Breast epithelium (tissue), 4 donors: ENCODE measurements around the gene PHPT1. TPM values are rescaled to one million over a fixed set of nuclear protein-coding genes. Genes with fewer than 3 reads are reported as not detected.
A peak's percentile ranks its signal among the peaks of the same experiment; 100 is the strongest.
"Not testable (repeated sequence)": the region's sequence is repeated elsewhere in the genome, so short reads cannot be mapped to it uniquely, and the experiment has no call there.

Experiments
- DNase-seq, 2 donors: peaks; one replicate each; pipeline ENCODE4 v3.0.0-alpha.2; 2019; ENCODE audit warnings: low spot score in 2 of 2
- H3K27ac ChIP-seq, 2 donors: fragments of 200-600 bp; sonication (generic) in 1 of 2; one replicate each; pipeline ENCODE4 v1.5.1; 2016 to 2019; ENCODE audit warnings: mild to moderate bottlenecking in 1 of 2
- H3K27me3 ChIP-seq, 2 donors: fragments of 200-600 bp; sonication (generic) in 1 of 2; one replicate each; pipeline versions ENCODE4 v1.5.1 to v1.6.0; 2017 to 2019; ENCODE audit warnings: control low read depth in 1 of 2, mild to moderate bottlenecking in 1 of 2
- H3K36me3 ChIP-seq: fragments of 200-600 bp; one replicate; pipeline ENCODE4 v1.5.1; 2019
- H3K4me1 ChIP-seq, 2 donors: fragments of 200-600 bp; sonication (generic); one replicate each; pipeline ENCODE4 v1.5.1; 2016 to 2019; ENCODE audit warnings: control low read depth in 1 of 2
- H3K4me3 ChIP-seq, 3 donors: fragments of 200-600 bp; sonication (generic); 1 replicate in 2 of 3; 2 replicates in 1 of 3; pipeline ENCODE4 v1.5.1; 2016 to 2019; ENCODE audit warnings: mild to moderate bottlenecking in 3 of 3, moderate library complexity in 2 of 3
- H3K9me3 ChIP-seq, 2 donors: fragments of 200-600 bp; sonication (generic) in 1 of 2; one replicate each; pipeline ENCODE4 v1.5.1; 2016 to 2019; ENCODE audit warnings: control low read depth in 1 of 2
- CTCF ChIP-seq, 3 donors: fragments of 450-650 bp; IDR thresholded peaks; one replicate each; pipeline ENCODE4 v1.5.1; 2016 to 2017; ENCODE audit warnings: antibody characterized with exemption in 3 of 3, mild to moderate bottlenecking in 3 of 3, moderate library complexity in 3 of 3
- POLR2A ChIP-seq: fragments of 450-650 bp; IDR thresholded peaks from one replicate; pipeline ENCODE4 v1.6.1; 2016; ENCODE audit warnings: antibody characterized with exemption, mild to moderate bottlenecking, moderate library complexity
- POLR2AphosphoS5 ChIP-seq, 3 donors: sonication (generic); formaldehyde crosslinking; IDR thresholded peaks; one replicate each; pipeline ENCODE4 v1.6.1; 2017; ENCODE audit warnings: antibody characterized with exemption in 3 of 3
- intact Hi-C: fragments of 100-400 bp; cut with DNase I; formaldehyde crosslinking; loops from one replicate; pipeline ENCODE4 v1.15.1; 2023; ENCODE audit warnings: low total_unique reads
- total RNA-seq, 3 donors: library from RNA; depleted of rRNA; stranded (reverse); fragments of >200 nt; gene quantifications; one replicate each; pipeline ENCODE4 v1.1.0, GENCODE V29; 2016

Gene PHPT1
- total RNA-seq = 10 to 100 TPM; 43.2 to 70.8 (median 52.5) TPM

- no peaks in the 10 kb centered on the region for H3K36me3 ChIP-seq
- peak within 1 kb of the TSS; percentile 70 to 91 (median 78) for H3K4me3 ChIP-seq
- H3K9me3 ChIP-seq = no peaks in the 10 kb centered on the region
- peaks cover 9 to 27% of the 10 kb centered on the region in 2 donors for H3K27me3 ChIP-seq
- peaks cover 9 to 22% of the 10 kb centered on the region in 2 donors for H3K4me1 ChIP-seq
- intact Hi-C loops = no loop called here
- TF ChIP-seq CTCF (IDR thresholded peaks at IDR 0.05) = no peak
- peak; percentile 87 for TF ChIP-seq POLR2A
- TF ChIP-seq POLR2AphosphoS5 (IDR thresholded peaks at IDR 0.05) = peak; percentile 91 to 98 (median 96)
- peak; percentile 99 for DNase-seq
- peak within 1 kb of the TSS; percentile 78 to 95 for H3K27ac ChIP-seq
These were observed at the start of gene PHPT1 for GRCh38 chr9:136849038-136849959. Gene PHPT1, plus strand, starts transcription at chr9:136849409. Its CDS starts 22 bp downstream, at chr9:136849431.

- intact Hi-C loops = no loop called here
- H3K27me3 ChIP-seq = peaks cover 0 to 10% of the 10 kb centered on the region in 2 donors
- H3K27ac ChIP-seq = peak overlapping the region; percentile 23 to 29
- peaks cover 0 to 18% of the 10 kb centered on the region in 2 donors for H3K4me1 ChIP-seq
- DNase-seq = peak; percentile 88 to 93
- no peak for TF ChIP-seq POLR2A
- no peak for TF ChIP-seq POLR2AphosphoS5 (IDR thresholded peaks at IDR 0.05)
- no peak for TF ChIP-seq CTCF (IDR thresholded peaks at IDR 0.05)
- H3K9me3 ChIP-seq = no peaks in the 10 kb centered on the region
- H3K4me3 ChIP-seq = peak overlapping the region in 2 of 3 donors; percentile 53 to 65
- no peaks in the 10 kb centered on the region for H3K36me3 ChIP-seq
These were observed 49.2 kb upstream of the PHPT1 start for GRCh38 chr9:136799854-136800657.

- Histone ChIP-seq H3K36me3 (no peaks in the 10 kb centered on the region), H3K9me3 (no peaks in the 10 kb centered on the region), H3K27ac (no peak overlapping the region), H3K27me3 (peaks cover 0 to 10% of the 10 kb centered on the region in 2 donors), H3K4me1 (peaks cover 7 to 29% of the 10 kb centered on the region in 2 donors), H3K4me3 (no peak overlapping the region)
- TF ChIP-seq POLR2AphosphoS5 (IDR thresholded peaks at IDR 0.05) (no peak), POLR2A (no peak), CTCF (IDR thresholded peaks at IDR 0.05) (no peak)
- intact Hi-C loops = no loop called here
- no peak for DNase-seq
These were observed 46.9 kb upstream of the PHPT1 start for GRCh38 chr9:136802321-136802720.

GRCh38 chr9:136803009-136803550, 46.1 kb upstream of the PHPT1 start:
- DNase-seq, intact Hi-C loops, H3K27ac ChIP-seq: not testable (repeated sequence)

More at GRCh38 chr9:136803009-136803550, 46.1 kb upstream of the PHPT1 start:
- not testable (repeated sequence) for H3K36me3 ChIP-seq, H3K9me3 ChIP-seq, H3K4me3 ChIP-seq
- H3K27me3 ChIP-seq = peaks cover 0 to 10% of the 10 kb centered on the region in 2 donors
- H3K4me1 ChIP-seq = peaks cover 7 to 29% of the 10 kb centered on the region in 2 donors
